Parathyroid adenoma (tissue), 2 donors: ENCODE measurements around the gene RAB19.

ENCODE experiments used
- H2AFZ ChIP-seq: fragments of 300-600 bp; sonication (generic); one replicate; pipeline ENCODE4 v1.7.0; 2017; ENCODE audit warnings: antibody characterized with exemption, mild to moderate bottlenecking
- H3K27ac ChIP-seq: fragments of 300-600 bp; sonication (generic); one replicate; pipeline ENCODE4 v1.7.0; 2017
- H3K27me3 ChIP-seq: fragments of 300-600 bp; sonication (generic); one replicate; pipeline ENCODE4 v1.7.0; 2017; ENCODE audit warnings: low read length; ENCODE audit not compliant: control insufficient read depth, insufficient read depth
- H3K36me3 ChIP-seq: fragments of 300-600 bp; sonication (generic); one replicate; pipeline ENCODE4 v1.7.0; 2017; ENCODE audit warnings: low read length; ENCODE audit not compliant: control insufficient read depth, insufficient read depth
- H3K4me1 ChIP-seq: fragments of 300-600 bp; sonication (generic); one replicate; pipeline ENCODE4 v1.7.0; 2017; ENCODE audit warnings: control low read depth
- H3K4me2 ChIP-seq: fragments of 300-600 bp; sonication (generic); one replicate; pipeline ENCODE4 v1.7.0; 2017; ENCODE audit warnings: low read length
- H3K4me3 ChIP-seq: fragments of 300-600 bp; sonication (generic); one replicate; pipeline ENCODE4 v1.7.0; 2017; ENCODE audit warnings: low read depth, low read length
- H3K79me2 ChIP-seq: fragments of 300-600 bp; sonication (generic); one replicate; pipeline ENCODE4 v1.7.0; 2017; ENCODE audit warnings: control low read depth
- H3K9ac ChIP-seq: fragments of 300-600 bp; sonication (generic); one replicate; pipeline ENCODE4 v1.7.0; 2017; ENCODE audit warnings: mild to moderate bottlenecking
- H3K9me3 ChIP-seq: fragments of 300-600 bp; sonication (generic); one replicate; pipeline ENCODE4 v1.7.0; 2017; ENCODE audit warnings: low read length; ENCODE audit not compliant: control insufficient read depth
- TF ChIP-seq, protein P1 (sequence below): fragments of 300-600 bp; sonication (generic); IDR thresholded peaks from one replicate; pipeline ENCODE4 v1.7.0; 2017; ENCODE audit warnings: antibody characterized with exemption, mild to moderate bottlenecking
- donor health status: primary hyperparathyroidism.

RAB19 gene

DNA sequence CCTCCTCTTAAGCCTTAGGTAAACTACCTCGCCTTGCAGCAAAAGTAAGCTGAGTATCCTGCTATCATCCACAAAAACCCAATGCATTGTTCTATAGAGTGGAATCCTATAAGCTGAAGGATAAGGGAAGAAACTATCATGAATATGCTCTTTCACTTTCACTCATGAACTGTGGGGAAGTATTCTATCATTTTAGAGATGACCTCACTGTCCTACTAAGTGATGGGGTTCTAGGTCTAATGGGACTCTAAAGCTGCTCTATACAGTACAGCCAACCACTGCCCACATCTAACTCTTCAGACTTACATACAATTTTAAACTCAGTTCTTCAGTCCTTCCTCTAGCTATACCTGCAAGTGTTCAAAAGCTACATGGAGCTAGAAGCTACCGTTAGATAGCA, 59.3 kb downstream of the RAB19 start:
- Histone ChIP-seq H3K4me2 (no peak overlapping the region), H3K79me2 (peaks cover 63% of the 10 kb centered on the region), H3K9me3 (no peaks in the 10 kb centered on the region), H3K36me3 (no peaks in the 10 kb centered on the region), H3K27ac (no peak overlapping the region), H3K4me1 (no peaks in the 10 kb centered on the region), H3K27me3 (no peaks in the 10 kb centered on the region), H3K9ac (no peak overlapping the region), H2AFZ (no peak overlapping the region), H3K4me3 (no peak overlapping the region)
- TF ChIP-seq, protein P1, sequence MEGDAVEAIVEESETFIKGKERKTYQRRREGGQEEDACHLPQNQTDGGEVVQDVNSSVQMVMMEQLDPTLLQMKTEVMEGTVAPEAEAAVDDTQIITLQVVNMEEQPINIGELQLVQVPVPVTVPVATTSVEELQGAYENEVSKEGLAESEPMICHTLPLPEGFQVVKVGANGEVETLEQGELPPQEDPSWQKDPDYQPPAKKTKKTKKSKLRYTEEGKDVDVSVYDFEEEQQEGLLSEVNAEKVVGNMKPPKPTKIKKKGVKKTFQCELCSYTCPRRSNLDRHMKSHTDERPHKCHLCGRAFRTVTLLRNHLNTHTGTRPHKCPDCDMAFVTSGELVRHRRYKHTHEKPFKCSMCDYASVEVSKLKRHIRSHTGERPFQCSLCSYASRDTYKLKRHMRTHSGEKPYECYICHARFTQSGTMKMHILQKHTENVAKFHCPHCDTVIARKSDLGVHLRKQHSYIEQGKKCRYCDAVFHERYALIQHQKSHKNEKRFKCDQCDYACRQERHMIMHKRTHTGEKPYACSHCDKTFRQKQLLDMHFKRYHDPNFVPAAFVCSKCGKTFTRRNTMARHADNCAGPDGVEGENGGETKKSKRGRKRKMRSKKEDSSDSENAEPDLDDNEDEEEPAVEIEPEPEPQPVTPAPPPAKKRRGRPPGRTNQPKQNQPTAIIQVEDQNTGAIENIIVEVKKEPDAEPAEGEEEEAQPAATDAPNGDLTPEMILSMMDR: no peak

DNA sequence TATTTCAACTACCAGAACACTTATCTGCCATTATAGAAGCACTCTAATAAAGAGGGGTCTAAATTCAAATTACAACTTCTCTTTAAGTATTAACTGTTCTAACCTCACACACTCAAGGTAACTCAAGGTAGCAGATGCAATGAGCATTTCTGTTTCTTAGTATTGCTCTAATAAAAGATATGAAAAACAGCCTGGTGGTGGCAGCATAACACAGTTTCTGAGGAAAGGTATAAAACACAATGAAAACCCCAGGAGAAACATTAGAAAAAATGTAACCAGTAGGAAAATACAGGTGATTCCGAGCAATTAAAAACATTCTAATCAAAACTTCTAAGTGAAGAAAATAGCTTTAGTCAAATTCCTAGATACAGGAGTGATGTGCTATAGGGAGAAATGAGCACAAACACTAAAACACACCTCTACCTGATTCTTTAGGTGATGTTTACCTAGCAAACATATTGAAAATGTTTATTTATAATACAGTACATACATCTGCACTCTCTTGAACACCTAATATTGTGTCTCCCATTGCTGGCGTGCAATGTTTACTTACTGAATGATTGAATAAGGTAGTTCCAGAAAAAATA, 72.0 kb downstream of the RAB19 start:
- H3K79me2 ChIP-seq: peaks cover 56% of the 10 kb centered on the region
- no peaks in the 10 kb centered on the region for H3K36me3 ChIP-seq
- no peak overlapping the region for H3K4me2 ChIP-seq
- no peaks in the 10 kb centered on the region for H3K27me3 ChIP-seq
- H2AFZ ChIP-seq: no peak overlapping the region
- H3K4me3 ChIP-seq: no peak overlapping the region
- H3K27ac ChIP-seq: no peak overlapping the region
- H3K9me3 ChIP-seq: no peaks in the 10 kb centered on the region
- TF ChIP-seq, protein P1: peak; percentile 73
- H3K4me1 ChIP-seq: peaks cover 4% of the 10 kb centered on the region
- H3K9ac ChIP-seq: no peak overlapping the region

DNA sequence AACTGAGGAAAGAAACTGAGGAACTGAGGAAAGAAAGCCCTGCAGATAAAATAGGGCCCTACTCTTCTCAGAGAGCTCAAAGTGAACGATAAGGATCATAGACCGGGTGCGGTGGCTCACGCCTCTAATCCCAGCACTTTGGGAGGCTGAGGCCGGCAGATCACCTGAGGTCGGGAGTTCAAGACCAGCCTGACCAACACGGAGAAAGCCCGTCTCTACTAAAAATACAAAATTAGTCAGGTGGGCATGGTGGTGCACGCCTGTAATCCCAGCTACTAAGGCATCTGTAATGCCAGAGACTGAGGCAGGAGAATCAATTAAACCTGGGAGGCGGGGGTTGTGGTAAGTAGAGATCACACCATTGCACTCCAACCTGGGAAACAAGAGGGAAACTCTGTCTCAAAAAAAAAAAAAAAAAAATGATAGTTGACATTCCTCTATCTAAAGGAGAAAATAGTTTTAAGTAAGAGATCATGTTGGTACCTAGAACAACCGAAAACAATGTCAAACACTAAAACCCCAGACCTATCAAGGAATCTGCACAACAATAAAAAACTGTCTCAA, 72.9 kb downstream of the RAB19 start:
- Histone ChIP-seq H3K27ac (no peak overlapping the region), H3K79me2 (peaks cover 52% of the 10 kb centered on the region), H3K9me3 (no peaks in the 10 kb centered on the region), H3K36me3 (no peaks in the 10 kb centered on the region), H3K4me2 (peak overlapping the region; percentile 55), H3K27me3 (no peaks in the 10 kb centered on the region), H3K4me1 (peaks cover 4% of the 10 kb centered on the region), H2AFZ (no peak overlapping the region), H3K9ac (no peak overlapping the region), H3K4me3 (no peak overlapping the region)
- TF ChIP-seq, protein P1: no peak
